A549 (cell line): Measurements from ENCODE around the gene E2F7. TPM values are rescaled to one million over a fixed set of nuclear protein-coding genes. Genes with fewer than 3 reads are reported as not detected.

Source experiments
- ATAC-seq, 2 experiments: fragments of 200-7000 bp in 1 of 2; fragments of >200 bp in 1 of 2; cut with Nextera tagmentation in 1 of 2; cut with Tn5 transposase in 1 of 2; 3 replicates each; pipeline versions ENCODE4 v1.8.0 to v1.9.1; 2018 to 2020; ENCODE audit warnings: mild to moderate bottlenecking in 1 of 2, moderate library complexity in 1 of 2
- CTCF ChIA-PET: fragments of 300-600 bp; sonication (Branson Sonifier 250); formaldehyde crosslinking; extraction: SDS; loops from one replicate; lab custom pipeline; 2021; ENCODE audit warnings: antibody characterized with exemption, inconsistent platforms; lab: Yijun Ruan, JAX
- POLR2A ChIA-PET: fragments of 350-600 bp; formaldehyde crosslinking; extraction: SDS; loops from one replicate; lab custom pipeline; 2021; ENCODE audit warnings: antibody characterized with exemption, inconsistent platforms; lab: Yijun Ruan, JAX
- DNase-seq, 2 experiments: peaks; one replicate each; pipeline versions ENCODE4 v3.0.0 to v3.0.0-alpha.2; 2011 to 2016; ENCODE audit warnings: low read depth in 1 of 2, low spot score in 1 of 2
- FAIRE-seq: peaks from 2 replicates; lab custom pipeline; 2011; peaks lifted over from hg19 to GRCh38; lab: Jason Lieb, UNC
- H3K27ac ChIP-seq, 2 experiments: fragments of >200 bp; sonication (Bioruptor Twin); formaldehyde crosslinking; 3 replicates each; pipeline ENCODE4 v1.5.1; 2016 to 2017
- H3K4me1 ChIP-seq: fragments of >200 bp; sonication (Bioruptor Twin); formaldehyde crosslinking; 3 replicates; pipeline ENCODE4 v1.6.1; 2016
- H3K4me2 ChIP-seq: fragments of >200 bp; sonication (Bioruptor Twin); formaldehyde crosslinking; 3 replicates; pipeline ENCODE4 v1.6.1; 2016
- H3K4me3 ChIP-seq: fragments of >200 bp; sonication (Bioruptor Twin); formaldehyde crosslinking; 3 replicates; pipeline ENCODE4 v1.5.1; 2016
- H3K9me3 ChIP-seq: fragments of >200 bp; sonication (Bioruptor Twin); formaldehyde crosslinking; 3 replicates; pipeline ENCODE4 v1.6.1; 2016
- BHLHE40 ChIP-seq: IDR thresholded peaks from 2 replicates; pipeline ENCODE4 v1.6.1; 2012; ENCODE audit warnings: low read depth, low read length, inconsistent platforms
- CHD2 ChIP-seq: fragments of 150-350 bp; IDR thresholded peaks from 2 replicates; pipeline ENCODE4 v1.6.1; 2014; ENCODE audit warnings: low read length; ENCODE audit not compliant: partially characterized antibody
- FOSL2 ChIP-seq, 2 experiments: fragments of 450-650 bp in 1 of 2; fragments of >200 bp in 1 of 2; sonication (Bioruptor Twin) in 1 of 2; formaldehyde crosslinking; IDR thresholded peaks; 2 replicates each; pipeline versions ENCODE4 v1.5.0 to v1.6.1; 2016 to 2020; ENCODE audit warnings: mild to moderate bottlenecking in 1 of 2, moderate library complexity in 1 of 2
- FOXS1 ChIP-seq: fragments of 250-450 bp; sonication (Bioruptor Pico); IDR thresholded peaks from 2 replicates; pipeline ENCODE4 v1.5.0; 2020; ENCODE audit warnings: mild to moderate bottlenecking, moderate library complexity
- GATA3 ChIP-seq: IDR thresholded peaks from 2 replicates; pipeline ENCODE4 v1.6.1; 2012; ENCODE audit warnings: borderline replicate concordance
- JUNB ChIP-seq: fragments of >200 bp; sonication (Bioruptor Twin); formaldehyde crosslinking; IDR thresholded peaks from 2 replicates; pipeline ENCODE4 v1.6.1; 2016
- KDM1A ChIP-seq: fragments of 200-600 bp; sonication (generic); IDR thresholded peaks from 2 replicates; pipeline ENCODE4 v1.6.1; 2016; ENCODE audit warnings: low read depth, mild to moderate bottlenecking
- MAX ChIP-seq: IDR thresholded peaks from 2 replicates; pipeline ENCODE4 v1.6.1; 2012
- MAZ ChIP-seq: fragments of 150-350 bp; IDR thresholded peaks from 2 replicates; pipeline ENCODE4 v1.6.1; 2014; ENCODE audit warnings: antibody characterized with exemption, low read depth, low read length, borderline replicate concordance
- NPAS2 ChIP-seq: fragments of 250-450 bp; sonication (Bioruptor Pico); IDR thresholded peaks from 2 replicates; pipeline ENCODE4 v1.8.0; 2022; ENCODE audit warnings: mild to moderate bottlenecking, moderate library complexity, borderline replicate concordance
- POLR2AphosphoS2 ChIP-seq: conservative IDR thresholded peaks from 2 replicates; pipeline ENCODE4 v1.6.1; 2012; ENCODE audit warnings: low read length, improper control_type of control experiment, inconsistent platforms
- RARB ChIP-seq: fragments of 250-450 bp; sonication (Bioruptor Pico); IDR thresholded peaks from 2 replicates; pipeline ENCODE4 v1.8.0; 2021; ENCODE audit warnings: mild to moderate bottlenecking, moderate library complexity
- RFX5 ChIP-seq: fragments of 450-650 bp; IDR thresholded peaks from 2 replicates; pipeline ENCODE4 v1.7.1; 2014; ENCODE audit warnings: antibody characterized with exemption, mild to moderate bottlenecking, moderate library complexity
- RNF2 ChIP-seq: fragments of 200-600 bp; sonication (generic); IDR thresholded peaks from 2 replicates; pipeline ENCODE4 v1.6.1; 2016; ENCODE audit warnings: low read depth, mild to moderate bottlenecking, antibody characterized with exemption, moderate library complexity, borderline replicate concordance
- SMC3 ChIP-seq: fragments of >200 bp; sonication (Bioruptor Twin); formaldehyde crosslinking; IDR thresholded peaks from 3 replicates; pipeline ENCODE4 v1.6.1; 2018; ENCODE audit warnings: inconsistent platforms
- TP53 ChIP-seq: fragments of 250-450 bp; sonication (Bioruptor Pico); IDR thresholded peaks from 2 replicates; pipeline ENCODE4 v1.5.0; 2021; ENCODE audit warnings: mild to moderate bottlenecking, moderate library complexity
- USF2 ChIP-seq: fragments of 450-650 bp; IDR thresholded peaks from 2 replicates; pipeline ENCODE4 v1.6.1; 2014; ENCODE audit warnings: antibody characterized with exemption
- ZNF302 ChIP-seq: fragments of 250-450 bp; sonication (Bioruptor Pico); IDR thresholded peaks from 2 replicates; pipeline ENCODE4 v1.9.0; 2021; ENCODE audit warnings: inconsistent platforms, mild to moderate bottlenecking, moderate library complexity
- ZSCAN20 ChIP-seq: fragments of 250-450 bp; sonication (Bioruptor Pico); IDR thresholded peaks from 2 replicates; pipeline ENCODE4 v1.8.0; 2022; ENCODE audit warnings: mild to moderate bottlenecking, moderate library complexity
- WGBS: methylation state at CpG from one replicate; pipeline ENCODE4 v1.1.6; 2017; ENCODE audit errors: missing lambda C conversion rate; 5-methylcytosine and 5-hydroxymethylcytosine counted together
- polyA plus RNA-seq, 4 experiments: library from polyadenylated mRNA; depleted of rRNA in 3 of 4; stranded (reverse); fragments of >200 nt; fragmentation: RNase III in 1 of 4; extraction: RNeasy Plus Mini Kit Qiagen cat#74134 plus additional on column Dnase treatment in 1 of 4; gene quantifications; 2 replicates in 3 of 4; 3 replicates in 1 of 4; pipeline ENCODE4 v1.2.3, GENCODE V29; 2011 to 2017
- TF ChIP-seq, protein P1 (sequence below): fragments of >200 bp; sonication (Bioruptor Twin); formaldehyde crosslinking; IDR thresholded peaks from 3 replicates; pipeline ENCODE4 v1.5.1; 2016
- TF ChIP-seq, protein P2 (sequence below): fragments of 250-450 bp; sonication (Bioruptor Pico); IDR thresholded peaks from 2 replicates; pipeline ENCODE4 v1.5.0; 2020; ENCODE audit warnings: low read depth, mild to moderate bottlenecking, moderate library complexity

The E2F7 gene
- polyA plus RNA-seq, 2 of the 4 experiments (the other 2 are of a cell fraction): 5.0 to 12.2 TPM

DNA sequence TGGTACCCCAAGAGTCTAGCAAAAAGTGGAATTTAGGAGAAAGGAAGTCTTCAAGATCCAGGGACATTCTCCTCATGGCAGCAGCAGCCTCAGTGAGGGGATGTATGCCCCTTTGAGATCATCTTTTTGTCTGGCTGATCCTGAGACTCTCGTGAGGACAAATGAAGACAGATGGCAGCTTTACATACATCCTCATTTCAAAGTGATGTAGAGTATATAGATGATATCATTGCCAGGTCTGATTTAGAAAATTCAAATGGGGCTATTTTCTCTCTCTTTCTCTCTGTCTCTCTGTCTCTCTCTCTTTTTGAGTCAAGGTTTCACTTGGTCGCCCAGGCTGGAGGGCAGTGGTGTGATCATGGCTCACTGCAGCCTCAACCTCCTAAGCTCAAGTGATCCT, 61.5 kb downstream of the E2F7 start:
- POLR2A ChIA-PET: no interaction called here
- TF ChIP-seq SMC3 (no peak), CHD2 (no peak), RNF2 (no peak)
- TF ChIP-seq, all 56 proteins: peak for 0
- Histone ChIP-seq H3K4me1 (no peaks in the 10 kb centered on the region), H3K4me2 (no peak overlapping the region), H3K9me3 (no peaks in the 10 kb centered on the region), H3K27ac (no peak overlapping the region), H3K4me3 (no peak overlapping the region)
- FAIRE-seq (no peak), ATAC-seq (no peak), DNase-seq (no peak)
- CTCF ChIA-PET: interaction anchor here (3.3 kb wide), 1 partner anchor 16 kb away, joined by 11 read pairs; no protein-coding TSS in a partner anchor
- WGBS: 0% methylated on average over 2 of the region's 2 CpGs

- H3K9me3 ChIP-seq: no peaks in the 10 kb centered on the region
- TF ChIP-seq, protein P1, sequence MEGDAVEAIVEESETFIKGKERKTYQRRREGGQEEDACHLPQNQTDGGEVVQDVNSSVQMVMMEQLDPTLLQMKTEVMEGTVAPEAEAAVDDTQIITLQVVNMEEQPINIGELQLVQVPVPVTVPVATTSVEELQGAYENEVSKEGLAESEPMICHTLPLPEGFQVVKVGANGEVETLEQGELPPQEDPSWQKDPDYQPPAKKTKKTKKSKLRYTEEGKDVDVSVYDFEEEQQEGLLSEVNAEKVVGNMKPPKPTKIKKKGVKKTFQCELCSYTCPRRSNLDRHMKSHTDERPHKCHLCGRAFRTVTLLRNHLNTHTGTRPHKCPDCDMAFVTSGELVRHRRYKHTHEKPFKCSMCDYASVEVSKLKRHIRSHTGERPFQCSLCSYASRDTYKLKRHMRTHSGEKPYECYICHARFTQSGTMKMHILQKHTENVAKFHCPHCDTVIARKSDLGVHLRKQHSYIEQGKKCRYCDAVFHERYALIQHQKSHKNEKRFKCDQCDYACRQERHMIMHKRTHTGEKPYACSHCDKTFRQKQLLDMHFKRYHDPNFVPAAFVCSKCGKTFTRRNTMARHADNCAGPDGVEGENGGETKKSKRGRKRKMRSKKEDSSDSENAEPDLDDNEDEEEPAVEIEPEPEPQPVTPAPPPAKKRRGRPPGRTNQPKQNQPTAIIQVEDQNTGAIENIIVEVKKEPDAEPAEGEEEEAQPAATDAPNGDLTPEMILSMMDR: no peak
- no peak for TF ChIP-seq RARB
- TF ChIP-seq TP53: no peak
- no peak for TF ChIP-seq FOSL2 (IDR thresholded peaks at IDR 0.05)
- no peak for TF ChIP-seq FOSL2 (CRISPR knock-in tag; IDR thresholded peaks at IDR 0.05)
- no peak for TF ChIP-seq NPAS2 (CRISPR knock-in tag)
- no peak for TF ChIP-seq POLR2AphosphoS2
- no peak for TF ChIP-seq MAX
- no peak for TF ChIP-seq JUNB
- no peak for TF ChIP-seq KDM1A
- TF ChIP-seq ZNF302 (CRISPR knock-in tag): no peak
- TF ChIP-seq, protein P2, sequence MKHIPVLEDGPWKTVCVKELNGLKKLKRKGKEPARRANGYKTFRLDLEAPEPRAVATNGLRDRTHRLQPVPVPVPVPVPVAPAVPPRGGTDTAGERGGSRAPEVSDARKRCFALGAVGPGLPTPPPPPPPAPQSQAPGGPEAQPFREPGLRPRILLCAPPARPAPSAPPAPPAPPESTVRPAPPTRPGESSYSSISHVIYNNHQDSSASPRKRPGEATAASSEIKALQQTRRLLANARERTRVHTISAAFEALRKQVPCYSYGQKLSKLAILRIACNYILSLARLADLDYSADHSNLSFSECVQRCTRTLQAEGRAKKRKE (CRISPR knock-in tag): no peak
- TF ChIP-seq RNF2: no peak
- no peak for TF ChIP-seq USF2
- no peak for TF ChIP-seq FOXS1 (CRISPR knock-in tag)
- no peak for TF ChIP-seq RFX5
- TF ChIP-seq MAZ: no peak
- TF ChIP-seq, all 56 proteins: peak for 0
- POLR2A ChIA-PET: no interaction called here
- ATAC-seq (no peak), DNase-seq (no peak), FAIRE-seq (no peak)
- WGBS: 12% methylated on average over 2 of the region's 2 CpGs
- CTCF ChIA-PET: interaction anchor here (0.5 kb wide), 1 partner anchor 328 kb away, joined by 3 read pairs; no protein-coding TSS in a partner anchor
- no peak overlapping the region for H3K27ac ChIP-seq
- H3K4me2 ChIP-seq: no peak overlapping the region
- no peaks in the 10 kb centered on the region for H3K4me1 ChIP-seq
- H3K4me3 ChIP-seq: no peak overlapping the region
Observed at GRCh38 chr12:77003246-77003645, 62.1 kb downstream of the E2F7 start.

GRCh38 chr12:77002382-77002781, 63.0 kb downstream of the E2F7 start:
- Histone ChIP-seq H3K4me1 (no peaks in the 10 kb centered on the region), H3K4me2 (no peak overlapping the region), H3K27ac (no peak overlapping the region)
- 40% methylated on average over 3 of the region's 3 CpGs for WGBS
- DNase-seq: no peak
- POLR2A ChIA-PET: no interaction called here
- CTCF ChIA-PET: interaction anchor here (7.1 kb wide), 1 partner anchor 8 kb away, joined by 38 read pairs; no protein-coding TSS in a partner anchor
- TF ChIP-seq BHLHE40: no peak
- no peak for TF ChIP-seq GATA3
- no peak for TF ChIP-seq ZSCAN20 (CRISPR knock-in tag)
- TF ChIP-seq, all 56 proteins: peak for 0
- ATAC-seq: no peak
- no peak overlapping the region for H3K4me3 ChIP-seq
- FAIRE-seq: no peak
- no peaks in the 10 kb centered on the region for H3K9me3 ChIP-seq
